Body of pancreas (tissue), 4 donors: Measurements from ENCODE around the gene TRNP1.

Experiments used
- CTCF ChIP-seq, 7 experiments: fragments of 450-650 bp in 4 of 7; fragments of 200-600 bp in 3 of 7; sonication (generic) in 3 of 7; IDR thresholded peaks; one replicate each; pipeline ENCODE4 v1.5.1; 2016 to 2019; ENCODE audit warnings: antibody characterized with exemption in 7 of 7
- POLR2A ChIP-seq, 3 donors: fragments of 450-650 bp; IDR thresholded peaks; one replicate each; pipeline ENCODE4 v1.6.1; 2016; ENCODE audit warnings: antibody characterized with exemption in 3 of 3, mild to moderate bottlenecking in 2 of 3

GRCh38 chr1:27044613-27045151 is 51.2 kb downstream of the TRNP1 start:
- TF ChIP-seq CTCF (IDR thresholded peaks at IDR 0.05) (peak; percentile 79 to 98 (median 97)), POLR2A (IDR thresholded peaks at IDR 0.05) (no peak)
